SK-N-SH (cell line): Measurements from ENCODE around the gene KDM6B. TPM values are rescaled to one million over a fixed set of nuclear protein-coding genes. Genes with fewer than 3 reads are reported as not detected.

Experiments
- CTCF ChIA-PET: fragments of 300-600, 350-600 bp; formaldehyde crosslinking; extraction: SDS; loops from one replicate; lab custom pipeline; 2021; lab: Yijun Ruan, JAX
- POLR2A ChIA-PET: fragments of 350-600 bp; sonication (Branson Sonifier 250); formaldehyde crosslinking; extraction: SDS; loops from one replicate; lab custom pipeline; 2020; ENCODE audit warnings: antibody characterized with exemption, inconsistent platforms; lab: Yijun Ruan, JAX
- DNase-seq: peaks from one replicate; pipeline ENCODE4 v3.0.0; 2012
- H2AFZ ChIP-seq: fragments of 200-600 bp; sonication (generic); 2 replicates; pipeline ENCODE4 v1.8.1; 2016; ENCODE audit warnings: antibody characterized with exemption, mild to moderate bottlenecking, low read depth
- H3F3A ChIP-seq: fragments of 200-600 bp; sonication (generic); replicated peaks from 2 replicates; pipeline ENCODE3; 2016; ENCODE audit warnings: antibody characterized with exemption, mild to moderate bottlenecking; ENCODE audit not compliant: insufficient read depth
- H3K27ac ChIP-seq, 2 experiments: fragments of 200-500 bp in 1 of 2; fragments of 200-600 bp in 1 of 2; sonication (Bioruptor generic) in 1 of 2; sonication (generic), shearing (Covaris generic) in 1 of 2; 2 replicates each; pipeline versions ENCODE4 v1.5.1 to v1.6.1; 2014 to 2016; ENCODE audit warnings: low read depth in 2 of 2, inconsistent platforms in 1 of 2, low read length in 1 of 2, mild to moderate bottlenecking in 1 of 2, mixed read lengths in 1 of 2
- H3K27me3 ChIP-seq: fragments of 200-600 bp; sonication (generic), shearing (Covaris generic); 2 replicates; pipeline ENCODE4 v1.6.1; 2016; ENCODE audit warnings: mixed run types; ENCODE audit not compliant: insufficient read depth
- H3K36me3 ChIP-seq, 2 experiments: fragments of 200-500 bp in 1 of 2; fragments of 200-600 bp in 1 of 2; sonication (Bioruptor generic) in 1 of 2; sonication (generic) in 1 of 2; replicated peaks in 1 of 2; 2 replicates each; pipeline versions ENCODE3 to v1.5.1; 2014 to 2016; ENCODE audit warnings: low read length in 1 of 2, mild to moderate bottlenecking in 1 of 2; ENCODE audit not compliant: insufficient read depth in 2 of 2, control insufficient read depth in 1 of 2
- H3K4me1 ChIP-seq, 2 experiments: fragments of 200-500 bp in 1 of 2; fragments of 200-600 bp in 1 of 2; sonication (Bioruptor generic) in 1 of 2; sonication (generic), shearing (Covaris generic) in 1 of 2; 2 replicates each; pipeline versions ENCODE4 v1.5.1 to v1.6.1; 2014 to 2016; ENCODE audit warnings: low read depth in 1 of 2, low read length in 1 of 2, mixed run types in 1 of 2; ENCODE audit not compliant: insufficient read depth in 2 of 2, control insufficient read depth in 1 of 2
- H3K4me2 ChIP-seq: fragments of 200-600 bp; sonication (generic), shearing (Covaris generic); 2 replicates; pipeline ENCODE4 v1.6.1; 2017; ENCODE audit warnings: mixed run types
- H3K4me3 ChIP-seq, 2 experiments: fragments of 200-500 bp in 1 of 2; fragments of 200-600 bp in 1 of 2; sonication (Bioruptor generic) in 1 of 2; sonication (generic), shearing (Covaris generic) in 1 of 2; 2 replicates each; pipeline versions ENCODE4 v1.5.1 to v1.8.1; 2014 to 2016; ENCODE audit warnings: low read depth in 2 of 2, inconsistent platforms in 1 of 2, low read length in 1 of 2, mild to moderate bottlenecking in 1 of 2, mixed read lengths in 1 of 2, moderate library complexity in 1 of 2
- H3K79me2 ChIP-seq: fragments of 200-600 bp; sonication (generic); 2 replicates; pipeline ENCODE4 v1.8.1; 2017; ENCODE audit warnings: mild to moderate bottlenecking; ENCODE audit not compliant: insufficient read depth
- H3K9ac ChIP-seq: fragments of 200-600 bp; sonication (generic); 2 replicates; pipeline ENCODE4 v1.6.1; 2017; ENCODE audit warnings: mixed run types
- H3K9me2 ChIP-seq: fragments of 200-600 bp; sonication (generic); 2 replicates; pipeline ENCODE4 v1.6.1; 2017; ENCODE audit warnings: mixed run types
- H3K9me3 ChIP-seq: fragments of 200-600 bp; sonication (generic); 2 replicates; pipeline ENCODE4 v1.6.1; 2017; ENCODE audit warnings: mixed run types, mild to moderate bottlenecking, moderate library complexity
- H4K20me1 ChIP-seq: fragments of 200-600 bp; sonication (generic); 2 replicates; pipeline ENCODE4 v1.6.1; 2017; ENCODE audit warnings: mild to moderate bottlenecking, mixed run types; ENCODE audit not compliant: insufficient read depth
- CHD2 ChIP-seq: fragments of 150-350 bp; IDR thresholded peaks from 2 replicates; pipeline ENCODE4 v1.6.1; 2018; ENCODE audit warnings: low read length; ENCODE audit not compliant: partially characterized antibody
- CTCF ChIP-seq: fragments of 200-600 bp; sonication (generic); IDR thresholded peaks from 2 replicates; pipeline ENCODE4 v1.6.1; 2017; ENCODE audit warnings: antibody characterized with exemption, mild to moderate bottlenecking, moderate library complexity
- ELF1 ChIP-seq: IDR thresholded peaks from 2 replicates; pipeline ENCODE4 v1.4.0; 2012
- GATA2 ChIP-seq: sonication (generic); formaldehyde crosslinking; IDR thresholded peaks from 2 replicates; pipeline ENCODE4 v1.5.0; 2020; ENCODE audit warnings: mild to moderate bottlenecking, missing genetic modification reagents
- IRF3 ChIP-seq: fragments of 150-350 bp; IDR thresholded peaks from 2 replicates; pipeline ENCODE4 v1.6.1; 2016; ENCODE audit warnings: mild to moderate bottlenecking, low read depth, low read length
- MAX ChIP-seq: IDR thresholded peaks from 2 replicates; pipeline ENCODE4 v1.4.0; 2012; ENCODE audit warnings: low read depth
- MXI1 ChIP-seq: IDR thresholded peaks from 2 replicates; pipeline ENCODE4 v1.6.1; 2012; ENCODE audit warnings: mild to moderate bottlenecking, low read depth, low read length, improper control_type of control experiment
- NFIC ChIP-seq: IDR thresholded peaks from 2 replicates; pipeline ENCODE4 v1.4.0; 2012; ENCODE audit warnings: borderline replicate concordance
- RCOR1 ChIP-seq: fragments of 150-350 bp; IDR thresholded peaks from 2 replicates; pipeline ENCODE4 v1.6.1; 2017; ENCODE audit warnings: antibody characterized with exemption, low read length
- REST ChIP-seq: IDR thresholded peaks from 2 replicates; pipeline ENCODE4 v1.6.1; 2012; ENCODE audit warnings: mild to moderate bottlenecking, low read depth, low read length, moderate library complexity
- SMC3 ChIP-seq: IDR thresholded peaks from 2 replicates; pipeline ENCODE4 v1.6.1; 2012; ENCODE audit warnings: low read depth, low read length, improper control_type of control experiment
- TAF1 ChIP-seq: IDR thresholded peaks from 2 replicates; pipeline ENCODE4 v1.6.1; 2012; ENCODE audit warnings: low read depth, mild to moderate bottlenecking, low read length, moderate library complexity, borderline replicate concordance
- TCF12 ChIP-seq: IDR thresholded peaks from 2 replicates; pipeline ENCODE4 v1.4.0; 2012
- TEAD4 ChIP-seq: IDR thresholded peaks from 2 replicates; pipeline ENCODE4 v1.4.0; 2012; ENCODE audit warnings: mild to moderate bottlenecking, borderline replicate concordance; ENCODE audit not compliant: insufficient read depth
- USF1 ChIP-seq: IDR thresholded peaks from 2 replicates; pipeline ENCODE4 v1.4.0; 2012; ENCODE audit warnings: low read depth, borderline replicate concordance
- ZBTB33 ChIP-seq: IDR thresholded peaks from 2 replicates; pipeline ENCODE4 v1.4.0; 2012; ENCODE audit warnings: low read depth, borderline replicate concordance
- WGBS: methylation state at CpG from one replicate; pipeline ENCODE4 v1.1.6; 2017; ENCODE audit warnings: low lambda C conversion rate; 5-methylcytosine and 5-hydroxymethylcytosine counted together
- polyA plus RNA-seq, 3 experiments: library from polyadenylated mRNA; depleted of rRNA; stranded (reverse); fragments of >200 nt; gene quantifications; 2 replicates each; pipeline ENCODE4 v1.2.3, GENCODE V29; 2012

The KDM6B gene
- polyA plus RNA-seq, 1 of the 3 experiments (the other 2 are of a cell fraction) = 2.6 TPM

GRCh38 chr17:7794075-7794663, 39.8 kb upstream of the KDM6B start:
- Histone ChIP-seq H3K9ac (no peak overlapping the region), H3K9me3 (no peaks in the 10 kb centered on the region), H3K27me3 (no peaks in the 10 kb centered on the region), H3K9me2 (no peaks in the 10 kb centered on the region), H3K27ac (no peak overlapping the region), H2AFZ (no peak overlapping the region), H3K4me1 (no peaks in the 10 kb centered on the region), H3K36me3 (no peaks in the 10 kb centered on the region), H3K4me3 (no peak overlapping the region), H3K4me2 (no peak overlapping the region), H3K79me2 (no peaks in the 10 kb centered on the region), H4K20me1 (no peaks in the 10 kb centered on the region), H3F3A (no peaks in the 10 kb centered on the region)
- 78% methylated on average over 19 of the region's 19 CpGs for WGBS
- CTCF ChIA-PET = no interaction called here
- POLR2A ChIA-PET = no interaction called here
- TF ChIP-seq ZBTB33 = no peak
- no peak for DNase-seq

- Histone ChIP-seq H3K4me2 (no peak overlapping the region), H2AFZ (no peak overlapping the region), H3K4me3 (no peak overlapping the region), H3K79me2 (no peaks in the 10 kb centered on the region), H3K9me3 (no peaks in the 10 kb centered on the region), H3K36me3 (no peaks in the 10 kb centered on the region), H3K4me1 (no peaks in the 10 kb centered on the region), H3K9ac (no peak overlapping the region), H3F3A (no peaks in the 10 kb centered on the region), H3K27me3 (no peaks in the 10 kb centered on the region), H4K20me1 (no peaks in the 10 kb centered on the region), H3K27ac (no peak overlapping the region), H3K9me2 (no peaks in the 10 kb centered on the region)
- WGBS = 69% methylated on average over 8 of the region's 13 CpGs
- TF ChIP-seq RCOR1 (no peak), SMC3 (no peak), USF1 (no peak), CHD2 (no peak), MAX (no peak), NFIC (no peak), REST (no peak), TCF12 (no peak), IRF3 (no peak), ELF1 (no peak), TAF1 (no peak), GATA2 (no peak), CTCF (no peak), MXI1 (no peak), TEAD4 (no peak)
- CTCF ChIA-PET = no interaction called here
- POLR2A ChIA-PET = no interaction called here
- no peak for DNase-seq
Measured at GRCh38 chr17:7797976-7798375, 36.0 kb upstream of the KDM6B start.
